Endothelial cell of hepatic sinusoid (primary cell): ENCODE results near the gene GRPEL1.

Experiments
- in situ Hi-C: cut with HindIII; loops from 2 replicates; pipeline ENCODE4 v1.10.0; 2017; ENCODE audit warnings: low sequenced_read_pairs

Gene GRPEL1

DNA sequence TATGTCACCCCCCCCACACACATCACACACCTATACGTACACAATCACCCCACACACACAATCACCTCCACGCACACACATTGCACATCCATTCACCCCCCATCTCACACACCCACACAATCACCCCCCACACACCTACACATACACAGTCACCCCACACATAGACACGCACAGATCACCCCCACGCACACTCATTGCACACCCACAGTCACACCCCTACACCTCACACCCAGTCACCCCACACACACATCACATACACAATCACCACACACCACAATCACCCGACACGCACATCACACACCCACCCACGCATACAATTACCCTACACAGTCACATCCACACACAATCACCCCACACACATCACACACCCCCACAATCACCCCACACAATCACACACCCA is 40.6 kb downstream of the GRPEL1 start:
- in situ Hi-C loops = no loop called here

DNA sequence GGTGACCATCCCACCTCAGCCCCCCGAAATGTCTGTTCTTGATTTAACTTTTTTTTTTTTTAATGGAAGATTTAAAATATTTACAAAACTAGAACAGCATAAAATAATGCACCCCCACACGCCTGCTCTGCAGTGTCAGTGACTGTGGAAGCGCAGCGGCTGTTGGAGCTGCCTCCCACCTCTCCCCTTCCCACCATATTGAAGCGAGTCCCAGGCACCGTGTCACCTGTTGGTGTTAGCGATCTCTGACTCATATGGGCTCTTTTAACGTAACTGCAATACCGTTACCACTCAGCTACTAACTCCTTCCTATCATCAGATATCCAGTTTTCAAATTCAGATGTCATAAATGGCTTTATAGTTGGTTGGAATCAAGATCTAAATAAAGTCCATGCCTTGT is 41.8 kb downstream of the GRPEL1 start:
- in situ Hi-C loops = no loop called here

DNA sequence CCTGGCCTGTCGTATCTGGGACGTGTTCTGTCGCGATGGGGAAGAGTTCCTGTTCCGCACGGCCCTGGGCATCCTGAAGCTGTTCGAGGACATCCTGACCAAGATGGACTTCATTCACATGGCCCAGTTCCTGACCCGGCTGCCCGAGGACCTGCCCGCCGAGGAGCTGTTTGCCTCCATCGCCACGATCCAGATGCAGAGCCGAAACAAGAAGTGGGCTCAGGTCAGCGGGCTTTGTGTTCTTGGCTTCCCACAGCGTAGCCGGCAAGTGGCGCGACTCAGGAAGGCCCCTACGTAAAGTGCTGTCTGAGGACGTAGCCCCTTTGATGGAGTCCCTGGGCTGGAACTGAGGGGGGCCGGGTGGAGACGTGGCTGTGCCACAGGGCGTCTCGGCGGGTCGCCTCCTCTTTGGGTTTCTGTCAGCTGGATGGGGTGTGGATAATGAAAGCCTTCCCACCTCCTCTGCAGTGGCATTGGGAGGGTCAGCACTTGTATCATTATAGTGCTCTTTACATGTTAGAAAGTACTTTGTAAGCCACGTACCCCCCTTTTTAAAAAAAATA is 42.7 kb downstream of the GRPEL1 start:
- in situ Hi-C loops = no loop called here

DNA sequence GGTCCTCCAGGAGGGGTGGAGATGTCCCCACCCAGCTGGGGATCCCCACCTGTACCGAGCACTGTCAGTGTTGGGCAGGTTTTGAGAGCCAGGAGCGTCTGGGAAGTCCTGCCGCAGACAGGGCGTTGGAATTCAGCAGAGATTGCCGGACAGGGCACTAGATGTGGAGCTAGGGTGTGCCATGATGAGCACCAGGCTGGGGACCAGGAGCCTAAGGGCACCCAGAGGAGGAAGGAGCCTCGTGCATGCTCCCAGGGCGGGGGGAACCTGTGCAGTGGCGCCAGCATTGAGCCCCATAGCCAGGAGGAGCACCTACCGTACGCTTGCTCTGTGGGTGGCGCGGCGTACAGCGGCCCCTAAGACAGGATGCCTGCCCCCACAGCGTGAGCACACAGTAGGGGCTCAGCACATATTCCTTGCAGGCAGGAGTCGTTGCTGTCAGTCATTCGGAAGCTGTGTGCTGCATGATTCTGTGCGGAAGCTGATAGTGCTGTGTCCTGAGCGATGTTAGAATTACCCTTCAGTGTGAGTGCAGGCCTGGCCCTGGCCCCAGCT is 43.5 kb downstream of the GRPEL1 start:
- in situ Hi-C loops = loop anchor here (5.0 kb wide), 2 partner anchors 42 to 58 kb away; no protein-coding TSS in a partner anchor

DNA sequence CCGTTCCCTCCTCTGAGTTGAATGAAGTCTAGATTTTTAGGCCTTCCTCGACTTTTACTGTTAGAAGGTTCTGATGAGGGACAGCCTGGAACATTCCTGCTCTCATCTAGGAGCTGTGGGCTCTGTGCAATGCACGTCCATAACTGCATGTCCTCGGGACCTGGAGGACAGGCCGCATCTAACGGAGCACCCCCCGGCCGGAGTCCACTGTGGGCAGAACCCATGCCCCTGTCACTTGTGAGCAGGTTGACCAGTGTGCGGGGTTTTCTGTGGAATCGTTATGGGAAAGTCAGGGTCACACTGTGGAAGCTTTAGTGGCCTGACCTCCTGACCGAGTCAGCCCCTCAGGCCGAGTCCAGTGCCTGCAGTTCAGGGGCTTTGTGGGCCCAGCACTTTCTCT is 44.0 kb downstream of the GRPEL1 start:
- in situ Hi-C loops = loop anchor here (5.0 kb wide), 2 partner anchors 42 to 58 kb away; no protein-coding TSS in a partner anchor

DNA sequence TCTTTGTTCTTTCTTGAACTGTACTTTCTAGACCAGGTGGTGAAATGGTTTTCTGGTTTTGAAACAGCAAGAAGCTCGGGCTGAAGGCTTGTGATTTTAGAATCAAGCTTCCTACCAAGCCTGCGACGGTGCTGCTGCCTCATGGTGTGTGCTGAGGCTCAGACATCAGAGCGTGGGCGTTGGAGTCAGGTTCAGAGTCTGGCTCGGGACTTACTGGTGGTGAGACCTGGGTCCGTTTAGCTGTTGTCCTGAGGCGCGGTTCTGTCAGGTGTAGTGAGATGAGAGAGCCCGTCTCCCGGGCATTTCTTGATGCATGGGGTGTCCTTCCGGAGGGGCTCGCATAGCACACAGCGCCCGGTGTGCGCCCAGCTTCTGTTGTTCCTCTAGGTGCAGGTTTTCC is 44.4 kb downstream of the GRPEL1 start:
- in situ Hi-C loops = loop anchor here (5.0 kb wide), 2 partner anchors 41 to 59 kb away; no protein-coding TSS in a partner anchor

DNA sequence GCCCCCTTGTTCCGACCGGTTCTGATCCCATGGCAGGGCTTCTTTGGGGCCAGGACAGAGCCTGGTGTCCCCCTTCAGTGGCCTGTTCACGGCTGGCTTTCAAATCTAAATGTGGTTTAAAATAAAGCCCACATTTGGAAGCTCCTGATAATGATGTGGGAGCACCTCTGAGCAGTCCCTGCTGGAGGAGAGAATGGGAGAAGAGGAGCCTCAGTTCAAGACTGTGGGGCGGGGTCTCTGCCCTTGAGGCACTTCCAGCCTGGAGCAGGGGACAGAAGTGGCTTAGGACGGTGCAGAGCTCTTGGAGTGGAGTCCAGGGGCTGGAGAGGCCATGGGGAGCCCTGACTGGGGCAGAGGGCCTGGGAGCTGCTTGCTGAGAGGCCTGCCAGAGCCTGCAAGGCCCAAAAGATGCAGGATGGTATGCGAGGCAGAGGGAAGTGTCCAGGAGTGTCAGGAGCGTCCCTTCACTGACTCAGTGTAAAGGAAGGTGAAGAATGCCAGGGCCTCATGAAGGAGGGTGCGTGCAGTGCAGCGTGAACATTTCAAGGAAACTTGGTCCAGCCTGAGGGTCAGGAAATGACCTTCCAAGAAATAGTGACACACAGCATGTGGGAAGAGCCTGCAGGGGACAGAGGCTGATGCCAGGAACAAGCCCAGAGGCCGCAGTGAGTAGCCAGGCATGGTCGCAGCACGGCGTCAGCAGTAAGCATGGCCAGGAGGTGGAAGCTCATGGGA is 45.8 kb downstream of the GRPEL1 start:
- in situ Hi-C loops = loop anchor here (5.0 kb wide), 2 partner anchors 40 to 60 kb away; no protein-coding TSS in a partner anchor

DNA sequence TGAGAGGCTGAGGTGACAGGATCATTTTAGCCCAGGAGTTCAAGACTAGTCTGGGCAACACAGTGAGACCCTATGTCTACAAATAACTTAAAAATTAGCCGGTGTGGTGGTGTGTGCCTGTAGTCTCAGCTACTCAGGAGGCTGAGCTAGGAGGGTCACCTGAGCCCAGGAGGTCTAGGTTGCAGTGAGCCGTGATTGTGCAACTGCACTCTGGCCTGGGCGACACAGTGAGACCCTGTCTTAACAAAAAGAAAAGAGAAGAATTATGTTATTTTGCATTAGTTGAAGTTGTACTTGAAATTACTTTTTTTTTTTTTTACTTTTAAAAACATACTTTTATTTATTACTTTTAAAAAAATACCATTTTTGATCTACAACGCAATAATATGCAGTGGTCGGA is 46.5 kb downstream of the GRPEL1 start:
- in situ Hi-C loops = loop anchor here (5.0 kb wide), 2 partner anchors 39 to 61 kb away; no protein-coding TSS in a partner anchor

DNA sequence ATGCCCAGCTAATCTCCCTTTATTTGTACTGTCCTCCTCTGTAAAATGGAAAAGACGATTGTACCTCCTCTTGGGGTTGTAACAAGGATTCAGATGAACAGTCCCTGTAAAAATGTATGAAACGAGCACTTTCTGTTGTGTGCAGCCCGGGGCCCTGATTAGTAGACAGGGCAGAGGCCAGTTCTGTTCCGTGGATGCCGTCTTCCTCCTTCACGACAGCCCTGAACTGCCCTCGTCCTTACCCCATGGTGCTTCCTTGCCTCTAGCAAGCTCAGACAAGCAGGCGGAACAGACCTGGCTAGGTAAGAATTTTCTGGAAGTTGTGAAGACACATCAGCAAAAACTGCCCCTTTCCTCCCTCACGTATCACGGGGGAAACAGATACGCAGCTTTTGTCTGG is 47.0 kb downstream of the GRPEL1 start:
- in situ Hi-C loops = loop anchor here (5.0 kb wide), 2 partner anchors 39 to 61 kb away; no protein-coding TSS in a partner anchor

DNA sequence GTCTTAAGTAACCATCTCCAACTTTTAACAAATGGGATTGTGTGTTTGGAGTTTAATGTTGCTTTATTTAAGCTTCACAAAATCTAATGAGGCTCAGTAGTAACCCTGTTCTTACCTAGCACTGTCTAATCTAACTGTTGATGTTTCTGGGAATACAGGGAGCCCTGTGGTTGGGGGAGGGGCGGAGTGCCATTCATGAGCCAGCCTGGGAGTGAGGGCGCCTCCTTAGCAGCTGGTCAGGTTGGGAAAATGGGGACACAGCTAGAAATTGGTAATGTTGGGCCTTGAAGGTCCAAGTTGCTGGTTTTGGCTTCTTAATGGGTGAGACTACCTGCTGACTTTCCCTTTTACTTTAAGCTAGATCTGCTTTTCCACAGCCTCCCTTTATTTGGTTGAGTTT is 47.6 kb downstream of the GRPEL1 start:
- in situ Hi-C loops = loop anchor here (5.0 kb wide), 2 partner anchors 38 to 62 kb away; no protein-coding TSS in a partner anchor

DNA sequence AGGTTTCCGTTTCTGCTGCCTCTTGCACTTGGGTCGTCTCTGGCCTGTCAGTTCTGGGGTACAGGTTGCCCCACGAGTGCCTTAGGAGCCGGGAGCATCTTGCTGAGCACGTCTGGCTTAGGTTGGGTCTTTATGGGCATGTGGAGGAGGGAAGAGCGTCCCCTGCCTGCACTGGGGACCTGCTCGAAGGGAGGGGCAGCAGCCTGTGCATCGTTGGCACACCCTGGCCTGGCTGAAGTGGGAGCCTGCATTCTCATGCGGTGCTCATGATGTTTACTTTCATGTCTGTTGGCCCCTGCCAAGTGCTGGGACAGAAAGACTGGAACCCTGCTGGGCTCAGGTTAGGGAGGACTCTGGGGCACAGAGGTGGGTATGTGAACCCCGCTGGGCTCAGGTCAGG is 48.5 kb downstream of the GRPEL1 start:
- in situ Hi-C loops = no loop called here

DNA sequence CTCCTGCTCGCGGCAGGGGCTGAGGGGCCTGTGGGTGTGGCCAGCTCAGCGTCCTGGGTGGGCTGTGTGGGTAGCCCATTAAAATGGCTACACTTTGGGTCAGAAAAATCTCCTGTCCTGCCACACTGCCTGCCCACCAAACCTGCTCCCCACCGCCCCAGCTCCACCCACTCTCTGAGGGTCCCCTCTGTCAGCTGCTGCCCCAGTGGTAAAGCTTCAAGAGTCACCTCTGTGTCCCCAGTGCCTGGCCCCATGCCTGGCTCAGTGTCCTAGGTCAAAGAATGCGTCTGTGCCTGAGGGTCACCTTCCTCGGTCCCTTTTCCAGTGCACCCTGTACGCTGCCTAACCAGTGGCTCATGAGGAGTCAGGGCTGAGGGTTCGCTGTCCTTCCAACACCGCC is 49.6 kb downstream of the GRPEL1 start:
- in situ Hi-C loops = no loop called here

DNA sequence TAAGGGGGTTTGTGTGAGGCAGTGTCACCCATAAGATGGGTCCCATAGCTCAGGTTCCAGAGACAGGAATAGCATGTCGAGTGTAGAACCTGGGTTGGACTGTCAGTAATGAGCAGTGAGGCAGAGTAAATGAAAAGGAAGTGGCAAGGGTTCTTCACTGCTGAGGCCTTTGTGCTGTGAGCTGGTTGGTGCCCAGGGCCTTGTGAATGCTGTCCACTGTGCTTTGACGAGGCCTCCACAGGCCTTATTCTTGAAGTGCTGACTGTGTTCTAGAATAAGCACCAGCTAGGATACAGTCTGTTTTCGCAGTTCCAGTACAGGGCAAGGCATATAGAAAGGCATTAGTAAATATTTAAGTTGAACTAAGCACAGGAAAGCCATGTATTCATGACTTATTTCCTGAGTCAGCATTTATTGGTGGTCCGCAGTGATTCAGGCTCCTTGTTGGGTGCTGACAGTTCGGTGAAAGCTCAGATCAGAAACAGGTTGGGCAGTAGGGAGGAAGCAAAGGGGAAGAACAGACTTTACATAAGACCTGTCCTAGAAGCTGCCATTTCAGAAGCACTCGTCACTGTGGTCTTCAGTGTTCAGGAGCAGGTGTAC is 50.3 kb downstream of the GRPEL1 start:
- in situ Hi-C loops = no loop called here

DNA sequence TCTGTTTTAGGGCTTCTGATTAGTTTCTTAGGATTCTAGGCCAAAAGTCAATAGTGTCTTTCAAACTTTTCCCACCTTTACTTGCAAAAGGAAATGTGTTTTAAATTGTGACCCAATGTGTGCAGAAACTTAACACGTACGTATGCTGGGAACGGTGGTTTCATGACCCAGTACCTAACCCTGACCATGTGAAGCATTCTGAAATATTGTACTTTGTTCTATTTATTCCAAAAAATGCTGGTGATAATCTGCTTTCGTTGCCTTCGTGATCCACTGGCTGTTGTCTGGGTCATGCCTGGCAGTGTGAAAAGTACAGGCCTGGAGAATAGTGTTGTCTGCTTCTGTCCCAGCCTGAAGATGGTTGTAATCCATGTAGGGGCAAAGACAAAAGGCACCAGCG is 51.4 kb downstream of the GRPEL1 start:
- in situ Hi-C loops = no loop called here

DNA sequence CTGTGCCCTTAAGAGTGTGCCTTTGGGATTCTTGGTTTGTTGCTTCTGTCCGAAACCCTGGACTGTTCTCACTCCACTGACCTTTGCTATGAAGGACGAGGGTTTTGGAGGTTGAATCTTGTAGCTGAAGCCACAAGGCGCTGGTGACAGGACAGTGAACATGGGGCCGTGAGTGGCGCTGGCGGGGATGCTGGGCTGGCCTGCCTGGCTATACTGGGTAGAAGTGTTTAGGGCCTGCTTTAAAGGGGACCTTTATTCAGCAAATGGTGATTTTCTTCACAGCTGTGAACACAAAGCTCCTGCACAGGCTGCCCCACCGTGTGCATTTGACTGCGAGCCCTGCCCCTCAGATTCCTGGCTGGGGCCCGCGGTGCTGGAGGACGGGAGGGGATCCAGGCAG is 51.8 kb downstream of the GRPEL1 start:
- in situ Hi-C loops = no loop called here

DNA sequence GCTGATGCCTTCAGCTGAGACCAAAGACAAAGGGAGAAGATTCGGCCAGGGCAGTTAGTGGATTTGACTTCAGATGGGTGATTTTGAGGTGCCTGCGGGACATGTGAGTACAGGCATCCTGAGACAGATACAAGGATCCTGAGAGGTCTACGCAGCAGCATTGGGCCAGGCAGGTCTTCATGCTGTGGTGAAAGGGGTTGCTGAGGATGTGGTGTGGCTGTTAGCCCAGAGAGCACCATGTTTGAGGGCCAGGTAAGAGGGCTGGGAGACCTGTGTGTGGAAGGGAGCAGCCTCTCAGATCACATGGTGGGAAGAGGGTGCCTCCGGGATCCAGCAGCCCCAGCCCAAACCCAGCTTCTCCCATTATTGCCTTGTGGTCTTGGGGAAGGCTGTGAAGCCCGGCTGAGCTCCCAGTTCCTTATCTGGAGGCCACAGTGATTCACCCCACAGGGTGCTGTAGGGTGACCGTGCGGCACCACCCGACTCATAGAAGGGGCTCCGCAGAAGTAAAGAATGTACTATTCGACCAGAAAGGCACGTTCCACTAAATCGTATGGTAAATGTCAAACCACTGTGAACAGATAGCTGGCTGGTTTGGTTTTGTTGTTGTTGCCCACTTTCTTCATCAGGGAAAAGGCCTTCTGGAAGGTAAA is 52.4 kb downstream of the GRPEL1 start:
- in situ Hi-C loops = no loop called here

DNA sequence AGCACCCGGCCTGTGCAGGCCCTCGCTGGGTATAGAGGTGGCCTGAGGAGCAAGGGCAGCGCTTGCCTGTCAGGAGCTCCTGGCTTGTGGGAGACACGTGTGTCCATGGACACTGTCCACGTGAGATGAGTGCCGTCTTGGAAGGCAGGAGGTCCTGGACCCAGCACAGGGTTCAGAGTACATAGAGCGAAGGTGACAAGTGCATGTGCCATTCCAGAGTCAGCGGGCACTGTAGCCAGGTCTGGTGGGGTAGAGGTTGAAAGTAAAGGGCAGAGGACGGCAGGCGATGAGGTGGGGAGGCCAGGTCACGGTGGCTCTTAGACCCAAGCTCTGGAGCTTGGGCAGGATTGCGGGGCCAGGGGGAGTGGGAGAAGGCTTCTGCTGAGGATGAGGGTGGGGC is 53.0 kb downstream of the GRPEL1 start:
- in situ Hi-C loops = no loop called here

DNA sequence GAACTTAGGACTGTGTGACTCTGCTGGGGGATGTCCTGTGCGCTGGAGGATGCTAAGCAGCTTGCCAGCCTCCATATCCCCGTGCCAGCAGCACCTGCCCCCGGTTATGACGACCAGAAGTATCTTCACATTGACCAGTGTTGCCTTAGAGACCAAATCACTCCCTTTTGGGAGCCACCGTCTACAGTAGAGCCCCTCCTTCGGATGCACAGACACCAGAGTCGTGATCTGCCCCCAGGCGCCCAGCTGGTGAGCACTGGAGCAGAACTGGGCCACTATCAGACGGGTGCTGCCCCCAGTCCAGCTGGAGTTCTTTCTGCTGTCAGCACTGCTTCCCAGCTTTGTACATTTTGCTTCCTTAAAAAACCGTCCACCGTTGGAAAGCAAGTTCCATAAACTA is 54.7 kb downstream of the GRPEL1 start:
- in situ Hi-C loops = no loop called here

DNA sequence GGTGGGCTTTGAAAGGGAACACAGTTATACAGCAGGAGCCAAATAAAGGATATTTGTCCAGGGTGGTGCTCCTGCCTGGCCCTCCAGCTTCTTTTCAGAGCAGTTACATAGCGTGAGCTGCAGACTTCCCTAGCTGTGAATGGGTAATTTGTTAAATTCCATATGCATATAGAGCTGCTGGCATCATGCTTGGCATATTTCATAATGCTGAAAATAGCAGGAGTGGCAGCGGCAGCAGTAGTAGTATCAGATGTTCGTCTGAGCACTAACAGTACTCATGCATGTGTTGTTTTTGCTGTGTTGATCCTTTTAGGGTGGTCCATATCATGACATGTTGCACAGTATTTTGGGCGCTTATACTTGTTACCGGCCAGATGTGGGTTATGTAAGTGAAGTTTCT is 58.3 kb downstream of the GRPEL1 start:
- in situ Hi-C loops = no loop called here
